HG03520 (cell line): ENCODE results near the gene IFI6.

Source experiments
- ATAC-seq: cut with Tn5 transposase; IDR thresholded peaks from one replicate; pipeline ENCODE4 v1.9.1; 2021; ENCODE audit warnings: mild to moderate bottlenecking, moderate library complexity; ENCODE audit not compliant: unreplicated experiment

Gene IFI6

GRCh38 chr1:27676410-27676809 lies 4.4 kb upstream of the IFI6 start:
- ATAC-seq, result no peak

- ATAC-seq, result no peak
Measured at GRCh38 chr1:27672750-27673112, 739 bp upstream of the IFI6 start.

GRCh38 chr1:27669876-27670275 lies 2.1 kb downstream of the IFI6 start:
- ATAC-seq, result no peak

GRCh38 chr1:27668808-27669723 lies 2.9 kb downstream of the IFI6 start:
- no peak for ATAC-seq

GRCh38 chr1:27668121-27668807 lies 3.7 kb downstream of the IFI6 start:
- ATAC-seq, result no peak

GRCh38 chr1:27666791-27667254 lies 5.2 kb downstream of the IFI6 start:
- ATAC-seq, result no peak

- ATAC-seq, result no peak
Measured at GRCh38 chr1:27666294-27666693, 5.7 kb downstream of the IFI6 start.

- ATAC-seq, result no peak
Measured at GRCh38 chr1:27665016-27665651, 6.9 kb downstream of the IFI6 start.

GRCh38 chr1:27664291-27664690 lies 7.7 kb downstream of the IFI6 start:
- ATAC-seq, result no peak

- no peak for ATAC-seq
Measured at GRCh38 chr1:27662707-27663393, 9.1 kb downstream of the IFI6 start.

GRCh38 chr1:27662261-27662660 lies 9.7 kb downstream of the IFI6 start:
- ATAC-seq, result no peak

- no peak for ATAC-seq
Measured at GRCh38 chr1:27661412-27662075, 10.4 kb downstream of the IFI6 start.

- ATAC-seq, result no peak
Measured at GRCh38 chr1:27660300-27660835, 11.6 kb downstream of the IFI6 start.

- peak; percentile 62 for ATAC-seq
Measured at GRCh38 chr1:27659497-27660299, 12.3 kb downstream of the IFI6 start.

GRCh38 chr1:27658951-27659496 lies 13.0 kb downstream of the IFI6 start:
- ATAC-seq, result peak; percentile 3

- no peak for ATAC-seq
Measured at GRCh38 chr1:27656157-27656893, 15.7 kb downstream of the IFI6 start.

GRCh38 chr1:27655151-27655937 lies 16.6 kb downstream of the IFI6 start:
- no peak for ATAC-seq
